Vagina (tissue), 2 donors: ENCODE data around the gene RAB23.

Experiments used
- CTCF ChIP-seq, 3 experiments: fragments of 450-650 bp in 2 of 3; fragments of 200-600 bp in 1 of 3; sonication (generic) in 1 of 3; IDR thresholded peaks; one replicate each; pipeline ENCODE4 v1.5.1; 2017 to 2019; ENCODE audit warnings: antibody characterized with exemption in 3 of 3, mild to moderate bottlenecking in 2 of 3, moderate library complexity in 2 of 3
- POLR2A ChIP-seq, 2 donors: fragments of 450-650 bp; IDR thresholded peaks; one replicate each; pipeline ENCODE4 v1.6.1; 2017; ENCODE audit warnings: antibody characterized with exemption in 2 of 2, mild to moderate bottlenecking in 2 of 2, moderate library complexity in 2 of 2
- POLR2AphosphoS5 ChIP-seq, 2 donors: sonication (generic); formaldehyde crosslinking; IDR thresholded peaks; one replicate each; pipeline ENCODE4 v1.9.0; 2017; ENCODE audit warnings: antibody characterized with exemption in 2 of 2, mild to moderate bottlenecking in 2 of 2, low read depth in 1 of 2; ENCODE audit not compliant: insufficient read depth in 1 of 2

- TF ChIP-seq CTCF (IDR thresholded peaks at IDR 0.05) = no peak
- no peak for TF ChIP-seq POLR2A (IDR thresholded peaks at IDR 0.05)
- TF ChIP-seq POLR2AphosphoS5 (IDR thresholded peaks at IDR 0.05; ENCODE audit: insufficient read depth in 1 of 2, low read depth in 1 of 2) = no peak
These were observed 34.4 kb upstream of the RAB23 start for GRCh38 chr6:57256541-57256940.
